Measurements from ENCODE around the gene TSPAN18. TPM values are rescaled to one million over a fixed set of nuclear protein-coding genes. Genes with fewer than 3 reads are reported as not detected.

The TSPAN18 gene
- total RNA-seq, 1 experiment from 2014 or later: 21.3 TPM

DNA sequence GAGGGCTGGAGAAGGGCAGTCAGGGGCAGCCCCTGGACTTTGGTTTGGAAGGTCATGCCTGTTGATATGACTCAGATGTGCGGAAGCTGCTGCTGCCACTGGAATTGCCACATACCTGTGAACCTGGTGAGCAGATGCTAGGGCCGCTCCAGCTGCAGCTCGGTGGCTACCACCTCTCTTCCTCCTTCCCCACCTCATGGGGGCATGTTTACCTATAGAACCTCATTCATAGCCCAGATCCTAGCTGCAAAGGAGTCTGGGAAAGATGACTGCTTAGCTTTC lies 17.5 kb upstream of the TSPAN18 start:
- Histone ChIP-seq H3K9me3 (ENCODE audit: control insufficient read depth, insufficient read depth, low read depth, low read length) (no peaks in the 10 kb centered on the region), H3K27ac (ENCODE audit: low read length) (no peak overlapping the region), H3K36me3 (ENCODE audit: control insufficient read depth, insufficient read depth, low read length) (no peaks in the 10 kb centered on the region), H3K27me3 (ENCODE audit: control insufficient read depth, insufficient read depth, low read length) (peaks cover 2% of the 10 kb centered on the region; the same call in 1 of the 2 replicates), H3K4me3 (ENCODE audit: low read depth in 2 of 2, low read length in 2 of 2) (no peak overlapping the region), H3K4me1 (ENCODE audit: control insufficient read depth, insufficient read depth, low read length) (no peaks in the 10 kb centered on the region)
- no peak for ATAC-seq
- intact Hi-C loops (cut with micrococcal nuclease; ENCODE audit: unreplicated experiment) (no loop called here), in situ Hi-C loops (cut with HindIII; ENCODE audit: low pct_unique_long_range_greater_than_20kb, low sequenced_read_pairs) (no loop called here)
- ChIA-PET POLR2A (no interaction called here), CTCF (no interaction called here)
- BruUV-seq (replicated peaks): no TSS peak
- DNase-seq (ENCODE audit: low read depth, low spot score): no peak
- TF ChIP-seq TCF7L2 (IDR thresholded peaks at IDR 0.05; ENCODE audit: low read depth, low read length) (no peak), SIN3A (IDR thresholded peaks at IDR 0.05; ENCODE audit: borderline replicate concordance, insufficient read depth, low read depth, low read length) (no peak), POLR2AphosphoS5 (IDR thresholded peaks at IDR 0.05; ENCODE audit: low read depth, low read length) (no peak)
- TF ChIP-seq, protein P1, sequence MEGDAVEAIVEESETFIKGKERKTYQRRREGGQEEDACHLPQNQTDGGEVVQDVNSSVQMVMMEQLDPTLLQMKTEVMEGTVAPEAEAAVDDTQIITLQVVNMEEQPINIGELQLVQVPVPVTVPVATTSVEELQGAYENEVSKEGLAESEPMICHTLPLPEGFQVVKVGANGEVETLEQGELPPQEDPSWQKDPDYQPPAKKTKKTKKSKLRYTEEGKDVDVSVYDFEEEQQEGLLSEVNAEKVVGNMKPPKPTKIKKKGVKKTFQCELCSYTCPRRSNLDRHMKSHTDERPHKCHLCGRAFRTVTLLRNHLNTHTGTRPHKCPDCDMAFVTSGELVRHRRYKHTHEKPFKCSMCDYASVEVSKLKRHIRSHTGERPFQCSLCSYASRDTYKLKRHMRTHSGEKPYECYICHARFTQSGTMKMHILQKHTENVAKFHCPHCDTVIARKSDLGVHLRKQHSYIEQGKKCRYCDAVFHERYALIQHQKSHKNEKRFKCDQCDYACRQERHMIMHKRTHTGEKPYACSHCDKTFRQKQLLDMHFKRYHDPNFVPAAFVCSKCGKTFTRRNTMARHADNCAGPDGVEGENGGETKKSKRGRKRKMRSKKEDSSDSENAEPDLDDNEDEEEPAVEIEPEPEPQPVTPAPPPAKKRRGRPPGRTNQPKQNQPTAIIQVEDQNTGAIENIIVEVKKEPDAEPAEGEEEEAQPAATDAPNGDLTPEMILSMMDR (IDR thresholded peaks at IDR 0.05): no peak
- TF ChIP-seq, protein P2, sequence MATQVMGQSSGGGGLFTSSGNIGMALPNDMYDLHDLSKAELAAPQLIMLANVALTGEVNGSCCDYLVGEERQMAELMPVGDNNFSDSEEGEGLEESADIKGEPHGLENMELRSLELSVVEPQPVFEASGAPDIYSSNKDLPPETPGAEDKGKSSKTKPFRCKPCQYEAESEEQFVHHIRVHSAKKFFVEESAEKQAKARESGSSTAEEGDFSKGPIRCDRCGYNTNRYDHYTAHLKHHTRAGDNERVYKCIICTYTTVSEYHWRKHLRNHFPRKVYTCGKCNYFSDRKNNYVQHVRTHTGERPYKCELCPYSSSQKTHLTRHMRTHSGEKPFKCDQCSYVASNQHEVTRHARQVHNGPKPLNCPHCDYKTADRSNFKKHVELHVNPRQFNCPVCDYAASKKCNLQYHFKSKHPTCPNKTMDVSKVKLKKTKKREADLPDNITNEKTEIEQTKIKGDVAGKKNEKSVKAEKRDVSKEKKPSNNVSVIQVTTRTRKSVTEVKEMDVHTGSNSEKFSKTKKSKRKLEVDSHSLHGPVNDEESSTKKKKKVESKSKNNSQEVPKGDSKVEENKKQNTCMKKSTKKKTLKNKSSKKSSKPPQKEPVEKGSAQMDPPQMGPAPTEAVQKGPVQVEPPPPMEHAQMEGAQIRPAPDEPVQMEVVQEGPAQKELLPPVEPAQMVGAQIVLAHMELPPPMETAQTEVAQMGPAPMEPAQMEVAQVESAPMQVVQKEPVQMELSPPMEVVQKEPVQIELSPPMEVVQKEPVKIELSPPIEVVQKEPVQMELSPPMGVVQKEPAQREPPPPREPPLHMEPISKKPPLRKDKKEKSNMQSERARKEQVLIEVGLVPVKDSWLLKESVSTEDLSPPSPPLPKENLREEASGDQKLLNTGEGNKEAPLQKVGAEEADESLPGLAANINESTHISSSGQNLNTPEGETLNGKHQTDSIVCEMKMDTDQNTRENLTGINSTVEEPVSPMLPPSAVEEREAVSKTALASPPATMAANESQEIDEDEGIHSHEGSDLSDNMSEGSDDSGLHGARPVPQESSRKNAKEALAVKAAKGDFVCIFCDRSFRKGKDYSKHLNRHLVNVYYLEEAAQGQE (IDR thresholded peaks at IDR 0.05; ENCODE audit: insufficient read depth in 1 of 2, low read depth in 2 of 2, low read length in 1 of 2): no peak

DNA sequence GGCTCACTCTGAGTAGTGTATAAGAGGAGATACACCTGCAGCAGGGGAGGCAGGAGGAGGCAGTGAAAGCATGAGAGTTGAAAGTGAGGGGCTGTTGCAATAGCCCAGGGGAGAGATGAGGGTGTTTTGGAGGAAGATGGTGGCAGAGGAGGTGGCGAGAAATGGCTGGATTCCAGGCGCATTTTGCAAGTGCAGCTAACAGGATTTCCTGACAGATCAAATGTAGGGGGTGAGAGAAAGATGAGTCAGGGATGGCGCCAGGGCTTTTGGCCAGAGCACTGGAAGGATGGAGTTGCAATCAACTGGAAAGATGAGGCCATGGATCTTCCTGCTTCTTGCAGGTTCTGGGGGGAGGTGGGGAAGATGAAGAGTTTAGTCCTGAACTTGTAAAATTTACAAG lies 16.8 kb upstream of the TSPAN18 start:
- H3K27ac ChIP-seq (ENCODE audit: low read length): no peak overlapping the region
- intact Hi-C loops (cut with micrococcal nuclease; ENCODE audit: unreplicated experiment): loop anchor here (10.0 kb wide), 1 partner anchor 145 kb away; the partner anchor contains the start of gene CD82
- DNase-seq (ENCODE audit: low read depth, low spot score) (no peak), ATAC-seq (no peak)
- BruUV-seq (replicated peaks): no TSS peak
- H3K4me1 ChIP-seq (ENCODE audit: control insufficient read depth, insufficient read depth, low read length): no peaks in the 10 kb centered on the region
- H3K9me3 ChIP-seq (ENCODE audit: control insufficient read depth, insufficient read depth, low read depth, low read length): no peaks in the 10 kb centered on the region
- peaks cover 2% of the 10 kb centered on the region; the same call in 1 of the 2 replicates for H3K27me3 ChIP-seq (ENCODE audit: control insufficient read depth, insufficient read depth, low read length)
- TF ChIP-seq, protein P2 (IDR thresholded peaks at IDR 0.05; ENCODE audit: insufficient read depth in 1 of 2, low read depth in 2 of 2, low read length in 1 of 2): no peak
- TF ChIP-seq, protein P1 (IDR thresholded peaks at IDR 0.05): no peak
- TF ChIP-seq SIN3A (IDR thresholded peaks at IDR 0.05; ENCODE audit: borderline replicate concordance, insufficient read depth, low read depth, low read length) (no peak), POLR2AphosphoS5 (IDR thresholded peaks at IDR 0.05; ENCODE audit: low read depth, low read length) (no peak), TCF7L2 (IDR thresholded peaks at IDR 0.05; ENCODE audit: low read depth, low read length) (no peak)
- ChIA-PET POLR2A (no interaction called here), CTCF (no interaction called here)
- no peak overlapping the region for H3K4me3 ChIP-seq (ENCODE audit: low read depth in 2 of 2, low read length in 2 of 2)
- in situ Hi-C loops (cut with HindIII; ENCODE audit: low pct_unique_long_range_greater_than_20kb, low sequenced_read_pairs): no loop called here
- no peaks in the 10 kb centered on the region for H3K36me3 ChIP-seq (ENCODE audit: control insufficient read depth, insufficient read depth, low read length)

Measured in Panc1 (cell line).